ENCODE measurements around the gene GCSH. TPM values are rescaled to one million over a fixed set of nuclear protein-coding genes. Genes with fewer than 3 reads are reported as not detected.
A peak's percentile ranks its signal among the peaks of the same experiment; 100 is the strongest.

GCSH gene
- total and polyA plus RNA-seq, 2 of the 13 experiments (the other 11 are each of a cell fraction or from before 2014, with no cell fraction given) = 35.9 to 103 TPM

DNA sequence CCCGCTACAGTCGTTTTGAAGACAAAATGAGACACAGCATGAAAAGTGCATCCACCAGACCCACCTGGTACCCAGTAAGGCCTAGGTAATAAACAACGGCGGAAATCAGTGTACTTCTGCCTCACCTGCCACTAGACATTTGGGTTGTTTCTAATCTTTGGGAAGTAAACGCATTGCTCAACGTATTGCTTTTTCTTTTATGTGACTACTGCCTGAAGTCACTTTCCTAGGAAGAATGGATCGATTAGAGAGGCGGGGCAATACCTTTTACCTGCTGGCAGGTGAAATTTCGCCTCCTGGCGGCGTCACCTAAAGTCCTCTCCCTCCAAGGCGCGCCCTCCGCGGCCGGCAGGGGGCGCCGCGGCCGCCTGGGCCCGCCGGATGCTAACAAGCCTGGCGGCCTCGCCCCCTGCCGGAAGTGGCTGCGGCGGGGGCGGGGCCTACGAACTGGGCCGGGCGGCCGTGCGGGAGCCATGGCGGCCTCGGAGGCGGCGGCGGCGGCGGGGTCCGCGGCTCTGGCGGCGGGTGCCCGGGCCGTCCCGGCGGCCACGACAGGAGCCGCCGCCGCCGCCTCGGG, 60.7 kb downstream of the GCSH start, which contains the start of gene ATMIN (continued):
- TF ChIP-seq, protein P1, sequence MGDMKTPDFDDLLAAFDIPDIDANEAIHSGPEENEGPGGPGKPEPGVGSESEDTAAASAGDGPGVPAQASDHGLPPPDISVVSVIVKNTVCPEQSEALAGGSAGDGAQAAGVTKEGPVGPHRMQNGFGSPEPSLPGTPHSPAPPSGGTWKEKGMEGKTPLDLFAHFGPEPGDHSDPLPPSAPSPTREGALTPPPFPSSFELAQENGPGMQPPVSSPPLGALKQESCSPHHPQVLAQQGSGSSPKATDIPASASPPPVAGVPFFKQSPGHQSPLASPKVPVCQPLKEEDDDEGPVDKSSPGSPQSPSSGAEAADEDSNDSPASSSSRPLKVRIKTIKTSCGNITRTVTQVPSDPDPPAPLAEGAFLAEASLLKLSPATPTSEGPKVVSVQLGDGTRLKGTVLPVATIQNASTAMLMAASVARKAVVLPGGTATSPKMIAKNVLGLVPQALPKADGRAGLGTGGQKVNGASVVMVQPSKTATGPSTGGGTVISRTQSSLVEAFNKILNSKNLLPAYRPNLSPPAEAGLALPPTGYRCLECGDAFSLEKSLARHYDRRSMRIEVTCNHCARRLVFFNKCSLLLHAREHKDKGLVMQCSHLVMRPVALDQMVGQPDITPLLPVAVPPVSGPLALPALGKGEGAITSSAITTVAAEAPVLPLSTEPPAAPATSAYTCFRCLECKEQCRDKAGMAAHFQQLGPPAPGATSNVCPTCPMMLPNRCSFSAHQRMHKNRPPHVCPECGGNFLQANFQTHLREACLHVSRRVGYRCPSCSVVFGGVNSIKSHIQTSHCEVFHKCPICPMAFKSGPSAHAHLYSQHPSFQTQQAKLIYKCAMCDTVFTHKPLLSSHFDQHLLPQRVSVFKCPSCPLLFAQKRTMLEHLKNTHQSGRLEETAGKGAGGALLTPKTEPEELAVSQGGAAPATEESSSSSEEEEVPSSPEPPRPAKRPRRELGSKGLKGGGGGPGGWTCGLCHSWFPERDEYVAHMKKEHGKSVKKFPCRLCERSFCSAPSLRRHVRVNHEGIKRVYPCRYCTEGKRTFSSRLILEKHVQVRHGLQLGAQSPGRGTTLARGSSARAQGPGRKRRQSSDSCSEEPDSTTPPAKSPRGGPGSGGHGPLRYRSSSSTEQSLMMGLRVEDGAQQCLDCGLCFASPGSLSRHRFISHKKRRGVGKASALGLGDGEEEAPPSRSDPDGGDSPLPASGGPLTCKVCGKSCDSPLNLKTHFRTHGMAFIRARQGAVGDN (CRISPR knock-in tag; IDR thresholded peaks at IDR 0.05) = peak; percentile 59
- TF ChIP-seq ZNF382 (CRISPR knock-in tag; IDR thresholded peaks at IDR 0.05; ENCODE audit: borderline replicate concordance) (no peak), ZNF674 (CRISPR knock-in tag; IDR thresholded peaks at IDR 0.05; ENCODE audit: low read depth) (no peak), FOXK2 (IDR thresholded peaks at IDR 0.05) (no peak), ZKSCAN5 (CRISPR knock-in tag; IDR thresholded peaks at IDR 0.05) (no peak), NPAS2 (CRISPR knock-in tag; IDR thresholded peaks at IDR 0.05; ENCODE audit: borderline replicate concordance) (no peak), ZNF556 (CRISPR knock-in tag; IDR thresholded peaks at IDR 0.05; ENCODE audit: borderline replicate concordance) (no peak), PITX1 (CRISPR knock-in tag; IDR thresholded peaks at IDR 0.05) (no peak), ZBTB8A (CRISPR knock-in tag; IDR thresholded peaks at IDR 0.05; ENCODE audit: borderline replicate concordance, low read depth) (no peak), RARA (CRISPR knock-in tag; IDR thresholded peaks at IDR 0.05) (no peak), ZNF841 (CRISPR knock-in tag; IDR thresholded peaks at IDR 0.05; ENCODE audit: borderline replicate concordance) (no peak), MEIS1 (CRISPR knock-in tag; IDR thresholded peaks at IDR 0.05; ENCODE audit: borderline replicate concordance) (no peak), ZFP36 (IDR thresholded peaks at IDR 0.05; ENCODE audit: borderline replicate concordance, low read depth, low read length, partially characterized antibody) (no peak)
- TF ChIP-seq, protein P2, sequence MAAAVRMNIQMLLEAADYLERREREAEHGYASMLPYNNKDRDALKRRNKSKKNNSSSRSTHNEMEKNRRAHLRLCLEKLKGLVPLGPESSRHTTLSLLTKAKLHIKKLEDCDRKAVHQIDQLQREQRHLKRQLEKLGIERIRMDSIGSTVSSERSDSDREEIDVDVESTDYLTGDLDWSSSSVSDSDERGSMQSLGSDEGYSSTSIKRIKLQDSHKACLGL (CRISPR knock-in tag; IDR thresholded peaks at IDR 0.05) = no peak
- TF ChIP-seq, protein P3, sequence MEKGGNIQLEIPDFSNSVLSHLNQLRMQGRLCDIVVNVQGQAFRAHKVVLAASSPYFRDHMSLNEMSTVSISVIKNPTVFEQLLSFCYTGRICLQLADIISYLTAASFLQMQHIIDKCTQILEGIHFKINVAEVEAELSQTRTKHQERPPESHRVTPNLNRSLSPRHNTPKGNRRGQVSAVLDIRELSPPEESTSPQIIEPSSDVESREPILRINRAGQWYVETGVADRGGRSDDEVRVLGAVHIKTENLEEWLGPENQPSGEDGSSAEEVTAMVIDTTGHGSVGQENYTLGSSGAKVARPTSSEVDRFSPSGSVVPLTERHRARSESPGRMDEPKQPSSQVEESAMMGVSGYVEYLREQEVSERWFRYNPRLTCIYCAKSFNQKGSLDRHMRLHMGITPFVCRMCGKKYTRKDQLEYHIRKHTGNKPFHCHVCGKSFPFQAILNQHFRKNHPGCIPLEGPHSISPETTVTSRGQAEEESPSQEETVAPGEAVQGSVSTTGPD (CRISPR knock-in tag; IDR thresholded peaks at IDR 0.05) = no peak
- TF ChIP-seq, protein P4, sequence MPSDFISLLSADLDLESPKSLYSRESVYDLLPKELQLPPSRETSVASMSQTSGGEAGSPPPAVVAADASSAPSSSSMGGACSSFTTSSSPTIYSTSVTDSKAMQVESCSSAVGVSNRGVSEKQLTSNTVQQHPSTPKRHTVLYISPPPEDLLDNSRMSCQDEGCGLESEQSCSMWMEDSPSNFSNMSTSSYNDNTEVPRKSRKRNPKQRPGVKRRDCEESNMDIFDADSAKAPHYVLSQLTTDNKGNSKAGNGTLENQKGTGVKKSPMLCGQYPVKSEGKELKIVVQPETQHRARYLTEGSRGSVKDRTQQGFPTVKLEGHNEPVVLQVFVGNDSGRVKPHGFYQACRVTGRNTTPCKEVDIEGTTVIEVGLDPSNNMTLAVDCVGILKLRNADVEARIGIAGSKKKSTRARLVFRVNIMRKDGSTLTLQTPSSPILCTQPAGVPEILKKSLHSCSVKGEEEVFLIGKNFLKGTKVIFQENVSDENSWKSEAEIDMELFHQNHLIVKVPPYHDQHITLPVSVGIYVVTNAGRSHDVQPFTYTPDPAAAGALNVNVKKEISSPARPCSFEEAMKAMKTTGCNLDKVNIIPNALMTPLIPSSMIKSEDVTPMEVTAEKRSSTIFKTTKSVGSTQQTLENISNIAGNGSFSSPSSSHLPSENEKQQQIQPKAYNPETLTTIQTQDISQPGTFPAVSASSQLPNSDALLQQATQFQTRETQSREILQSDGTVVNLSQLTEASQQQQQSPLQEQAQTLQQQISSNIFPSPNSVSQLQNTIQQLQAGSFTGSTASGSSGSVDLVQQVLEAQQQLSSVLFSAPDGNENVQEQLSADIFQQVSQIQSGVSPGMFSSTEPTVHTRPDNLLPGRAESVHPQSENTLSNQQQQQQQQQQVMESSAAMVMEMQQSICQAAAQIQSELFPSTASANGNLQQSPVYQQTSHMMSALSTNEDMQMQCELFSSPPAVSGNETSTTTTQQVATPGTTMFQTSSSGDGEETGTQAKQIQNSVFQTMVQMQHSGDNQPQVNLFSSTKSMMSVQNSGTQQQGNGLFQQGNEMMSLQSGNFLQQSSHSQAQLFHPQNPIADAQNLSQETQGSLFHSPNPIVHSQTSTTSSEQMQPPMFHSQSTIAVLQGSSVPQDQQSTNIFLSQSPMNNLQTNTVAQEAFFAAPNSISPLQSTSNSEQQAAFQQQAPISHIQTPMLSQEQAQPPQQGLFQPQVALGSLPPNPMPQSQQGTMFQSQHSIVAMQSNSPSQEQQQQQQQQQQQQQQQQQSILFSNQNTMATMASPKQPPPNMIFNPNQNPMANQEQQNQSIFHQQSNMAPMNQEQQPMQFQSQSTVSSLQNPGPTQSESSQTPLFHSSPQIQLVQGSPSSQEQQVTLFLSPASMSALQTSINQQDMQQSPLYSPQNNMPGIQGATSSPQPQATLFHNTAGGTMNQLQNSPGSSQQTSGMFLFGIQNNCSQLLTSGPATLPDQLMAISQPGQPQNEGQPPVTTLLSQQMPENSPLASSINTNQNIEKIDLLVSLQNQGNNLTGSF (CRISPR knock-in tag; IDR thresholded peaks at IDR 0.05) = no peak
- TF ChIP-seq, protein P5, sequence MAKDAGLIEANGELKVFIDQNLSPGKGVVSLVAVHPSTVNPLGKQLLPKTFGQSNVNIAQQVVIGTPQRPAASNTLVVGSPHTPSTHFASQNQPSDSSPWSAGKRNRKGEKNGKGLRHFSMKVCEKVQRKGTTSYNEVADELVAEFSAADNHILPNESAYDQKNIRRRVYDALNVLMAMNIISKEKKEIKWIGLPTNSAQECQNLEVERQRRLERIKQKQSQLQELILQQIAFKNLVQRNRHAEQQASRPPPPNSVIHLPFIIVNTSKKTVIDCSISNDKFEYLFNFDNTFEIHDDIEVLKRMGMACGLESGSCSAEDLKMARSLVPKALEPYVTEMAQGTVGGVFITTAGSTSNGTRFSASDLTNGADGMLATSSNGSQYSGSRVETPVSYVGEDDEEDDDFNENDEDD (CRISPR knock-in tag; IDR thresholded peaks at IDR 0.05; ENCODE audit: borderline replicate concordance) = peak; percentile 70; the same call in 1 of the 2 replicates
